Stomach (tissue), 4 donors: Measurements from ENCODE around the gene TM4SF4.

Source experiments
- CTCF ChIP-seq, 7 experiments: fragments of 450-650 bp in 4 of 7; fragments of 200-600 bp in 3 of 7; sonication (generic) in 3 of 7; IDR thresholded peaks; one replicate each; pipeline ENCODE4 v1.5.1; 2016 to 2019; ENCODE audit warnings: antibody characterized with exemption in 7 of 7, control low read depth in 2 of 7, mild to moderate bottlenecking in 1 of 7
- EP300 ChIP-seq: sonication (generic); formaldehyde crosslinking; IDR thresholded peaks from one replicate; pipeline ENCODE4 v1.6.1; 2017; ENCODE audit warnings: antibody characterized with exemption

DNA sequence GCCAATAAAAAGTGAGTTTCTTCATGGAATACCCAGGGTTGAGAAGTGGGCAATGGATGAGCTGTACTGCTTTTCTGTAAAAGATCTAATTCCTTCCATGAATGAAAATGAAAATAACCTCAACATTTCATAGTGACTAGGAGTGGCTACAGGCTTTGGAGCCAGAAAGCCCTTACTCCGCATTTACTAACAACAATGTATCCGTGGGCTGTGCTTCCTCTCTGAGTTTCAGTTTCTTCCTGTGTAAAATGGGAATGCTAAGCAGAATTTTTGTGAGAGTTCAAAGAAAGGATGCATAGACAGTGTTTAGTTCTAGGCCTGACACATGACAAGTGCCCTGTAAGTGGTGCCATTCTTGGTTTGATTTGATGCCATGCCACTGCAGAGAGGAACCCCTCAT, 49.6 kb upstream of the TM4SF4 start:
- no peak for TF ChIP-seq CTCF (IDR thresholded peaks at IDR 0.05)
- no peak for TF ChIP-seq EP300
